WTC11 (cell line): ENCODE measurements around the gene CEP170B. TPM values are rescaled to one million over a fixed set of nuclear protein-coding genes. Genes with fewer than 3 reads are reported as not detected.

Experiments used
- ATAC-seq: fragments of 200-7000 bp; cut with Tn5 transposase; 2 replicates; pipeline ENCODE4 v1.10.0; 2021; ENCODE audit warnings: mild to moderate bottlenecking, moderate library complexity
- CTCF ChIA-PET: fragments of 300-600 bp; sonication (Branson Sonifier 250); formaldehyde crosslinking; loops from one replicate; lab custom pipeline; 2021; ENCODE audit warnings: antibody characterized with exemption; lab: Charles Lee
- POLR2A ChIA-PET: fragments of 350-600 bp; sonication (Branson Sonifier 250); formaldehyde crosslinking; loops from one replicate; lab custom pipeline; 2021; ENCODE audit warnings: antibody characterized with exemption; lab: Charles Lee
- DNase-seq: peaks from one replicate; pipeline ENCODE4 v3.0.0; 2021; ENCODE audit warnings: low spot score
- H3K27ac Mint-ChIP-seq: 2 replicates; pipeline ENCODE4 v1.8.0; 2021; ENCODE audit warnings: mixed read lengths
- H3K27me3 Mint-ChIP-seq: 2 replicates; pipeline ENCODE4 v1.8.0; 2021; ENCODE audit warnings: low read depth, mild to moderate bottlenecking, moderate library complexity, mixed read lengths
- H3K36me3 Mint-ChIP-seq: 2 replicates; pipeline ENCODE4 v1.8.0; 2021; ENCODE audit warnings: mixed read lengths
- H3K4me1 Mint-ChIP-seq: 2 replicates; pipeline ENCODE4 v1.8.0; 2022; ENCODE audit warnings: mixed read lengths
- H3K4me3 Mint-ChIP-seq: 2 replicates; pipeline ENCODE4 v1.8.0; 2021; ENCODE audit warnings: mild to moderate bottlenecking, moderate library complexity, mixed read lengths
- H3K9me3 Mint-ChIP-seq: 2 replicates; pipeline ENCODE4 v1.8.0; 2021; ENCODE audit warnings: mixed read lengths
- CREB1 ChIP-seq: sonication (generic); formaldehyde crosslinking; IDR thresholded peaks from 2 replicates; pipeline ENCODE4 v1.8.0; 2023; ENCODE audit warnings: mild to moderate bottlenecking, missing genetic modification reagents
- ESRRA ChIP-seq: sonication (generic); formaldehyde crosslinking; IDR thresholded peaks from 2 replicates; pipeline ENCODE4 v1.8.1; 2022; ENCODE audit warnings: mild to moderate bottlenecking, missing genetic modification reagents, borderline replicate concordance
- GABPB1 ChIP-seq: sonication (generic); formaldehyde crosslinking; IDR thresholded peaks from 2 replicates; pipeline ENCODE4 v1.8.1; 2023; ENCODE audit warnings: mild to moderate bottlenecking, missing genetic modification reagents
- GTF2I ChIP-seq: fragments of 250-450 bp; sonication (Bioruptor Pico); conservative IDR thresholded peaks from 2 replicates; pipeline ENCODE4 v1.4.0; 2021; ENCODE audit warnings: mild to moderate bottlenecking
- NFE2L1 ChIP-seq: sonication (generic); formaldehyde crosslinking; IDR thresholded peaks from 2 replicates; pipeline ENCODE4 v1.8.1; 2023; ENCODE audit warnings: missing genetic modification reagents
- SOX15 ChIP-seq: fragments of 250-450 bp; sonication (Bioruptor Pico); IDR thresholded peaks from 2 replicates; pipeline ENCODE4 v1.9.0; 2021; ENCODE audit warnings: mild to moderate bottlenecking
- ZBTB21 ChIP-seq: sonication (generic); formaldehyde crosslinking; IDR thresholded peaks from 2 replicates; pipeline ENCODE4 v1.8.1; 2023; ENCODE audit warnings: mild to moderate bottlenecking, missing genetic modification reagents, borderline replicate concordance
- ZNF317 ChIP-seq: sonication (generic); formaldehyde crosslinking; IDR thresholded peaks from 2 replicates; pipeline ENCODE4 v1.8.1; 2023; ENCODE audit warnings: low read depth, mild to moderate bottlenecking, moderate library complexity, missing genetic modification reagents, borderline replicate concordance
- total RNA-seq: library from RNA; stranded (reverse); gene quantifications from 3 replicates; pipeline ENCODE4 v1.2.3, GENCODE V29; 2021
- TF ChIP-seq, protein P1 (sequence below): sonication (generic); formaldehyde crosslinking; IDR thresholded peaks from 2 replicates; pipeline ENCODE4 v1.8.0; 2023; ENCODE audit warnings: missing genetic modification reagents, mild to moderate bottlenecking, borderline replicate concordance
- TF ChIP-seq, protein P2 (sequence below): sonication (generic); formaldehyde crosslinking; IDR thresholded peaks from 2 replicates; pipeline ENCODE4 v1.8.1; 2023; ENCODE audit warnings: mild to moderate bottlenecking, missing genetic modification reagents, moderate library complexity
- TF ChIP-seq, protein P3 (sequence below): fragments of 250-450 bp; sonication (Bioruptor Pico); IDR thresholded peaks from 2 replicates; pipeline ENCODE4 v1.9.0; 2021; ENCODE audit warnings: mild to moderate bottlenecking
- TF ChIP-seq, protein P4 (sequence below): sonication (generic); formaldehyde crosslinking; conservative IDR thresholded peaks from 2 replicates; pipeline ENCODE4 v1.8.1; 2023; ENCODE audit warnings: mild to moderate bottlenecking, low read depth, missing genetic modification reagents, moderate library complexity
- TF ChIP-seq, protein P5 (sequence below): sonication (generic); formaldehyde crosslinking; IDR thresholded peaks from 2 replicates; pipeline ENCODE4 v1.8.0; 2022; ENCODE audit warnings: mild to moderate bottlenecking, missing genetic modification reagents
- TF ChIP-seq, protein P6 (sequence below): sonication (generic); formaldehyde crosslinking; IDR thresholded peaks from 2 replicates; pipeline ENCODE4 v1.8.1; 2023; ENCODE audit warnings: mild to moderate bottlenecking, missing genetic modification reagents, borderline replicate concordance
- TF ChIP-seq, protein P7 (sequence below): sonication (generic); formaldehyde crosslinking; IDR thresholded peaks from 2 replicates; pipeline ENCODE4 v1.8.0; 2022; ENCODE audit warnings: mild to moderate bottlenecking, missing genetic modification reagents
- TF ChIP-seq, protein P8 (sequence below): fragments of 250-450 bp; sonication (Bioruptor Pico); IDR thresholded peaks from 2 replicates; pipeline ENCODE4 v1.8.0; 2021; ENCODE audit warnings: mild to moderate bottlenecking
- TF ChIP-seq, protein P9 (sequence below): fragments of 250-450 bp; sonication (Bioruptor Pico); IDR thresholded peaks from 2 replicates; pipeline ENCODE4 v2.1.2; 2022; ENCODE audit warnings: mild to moderate bottlenecking, moderate library complexity

Gene CEP170B
- total RNA-seq, 1 experiment from 2014 or later, result 47.0 TPM

DNA sequence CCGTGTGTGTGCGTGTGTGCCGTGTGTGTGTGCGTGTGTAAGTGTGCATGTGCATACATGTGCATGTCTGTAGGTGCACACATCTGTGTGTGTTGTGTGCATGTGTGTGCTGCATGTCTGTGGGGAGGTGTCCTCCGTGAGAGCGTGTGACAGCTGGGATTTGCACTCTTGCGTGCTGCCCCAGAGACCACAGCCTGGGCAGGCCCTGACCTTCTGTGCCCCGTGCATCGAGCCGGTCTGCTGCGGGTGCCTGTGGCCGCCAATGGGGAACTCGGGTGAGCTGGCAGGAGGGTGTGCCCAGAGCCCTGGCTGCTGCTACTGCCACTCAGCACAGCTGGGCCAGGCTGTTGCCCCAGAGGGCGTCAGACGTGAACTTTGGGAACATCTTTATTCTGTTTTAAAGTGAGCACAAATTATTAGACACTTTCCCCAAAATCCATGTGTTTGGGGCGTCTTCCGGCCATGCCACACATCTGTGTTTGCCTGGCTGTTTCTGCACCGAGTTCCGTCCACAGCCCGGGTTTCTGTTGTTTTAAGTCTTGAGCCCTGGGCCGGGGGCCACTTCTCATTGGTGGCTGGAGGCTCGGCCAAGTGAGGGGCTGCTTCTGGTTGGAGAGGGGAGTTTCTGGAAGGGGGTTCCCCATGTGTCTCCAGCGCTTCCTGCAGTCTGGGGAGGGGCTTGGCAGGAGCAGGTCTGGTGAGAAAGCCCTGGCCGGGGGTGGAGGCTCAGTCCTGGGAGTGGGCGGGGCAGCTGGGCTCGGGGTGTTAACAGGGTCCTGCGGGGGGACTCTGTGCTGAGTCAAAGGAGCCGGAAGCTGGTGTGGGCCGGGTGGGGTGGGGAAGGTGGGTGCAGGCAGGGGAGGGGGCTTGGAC is 7.6 kb downstream of the CEP170B start (continued):
- TF ChIP-seq, protein P1, sequence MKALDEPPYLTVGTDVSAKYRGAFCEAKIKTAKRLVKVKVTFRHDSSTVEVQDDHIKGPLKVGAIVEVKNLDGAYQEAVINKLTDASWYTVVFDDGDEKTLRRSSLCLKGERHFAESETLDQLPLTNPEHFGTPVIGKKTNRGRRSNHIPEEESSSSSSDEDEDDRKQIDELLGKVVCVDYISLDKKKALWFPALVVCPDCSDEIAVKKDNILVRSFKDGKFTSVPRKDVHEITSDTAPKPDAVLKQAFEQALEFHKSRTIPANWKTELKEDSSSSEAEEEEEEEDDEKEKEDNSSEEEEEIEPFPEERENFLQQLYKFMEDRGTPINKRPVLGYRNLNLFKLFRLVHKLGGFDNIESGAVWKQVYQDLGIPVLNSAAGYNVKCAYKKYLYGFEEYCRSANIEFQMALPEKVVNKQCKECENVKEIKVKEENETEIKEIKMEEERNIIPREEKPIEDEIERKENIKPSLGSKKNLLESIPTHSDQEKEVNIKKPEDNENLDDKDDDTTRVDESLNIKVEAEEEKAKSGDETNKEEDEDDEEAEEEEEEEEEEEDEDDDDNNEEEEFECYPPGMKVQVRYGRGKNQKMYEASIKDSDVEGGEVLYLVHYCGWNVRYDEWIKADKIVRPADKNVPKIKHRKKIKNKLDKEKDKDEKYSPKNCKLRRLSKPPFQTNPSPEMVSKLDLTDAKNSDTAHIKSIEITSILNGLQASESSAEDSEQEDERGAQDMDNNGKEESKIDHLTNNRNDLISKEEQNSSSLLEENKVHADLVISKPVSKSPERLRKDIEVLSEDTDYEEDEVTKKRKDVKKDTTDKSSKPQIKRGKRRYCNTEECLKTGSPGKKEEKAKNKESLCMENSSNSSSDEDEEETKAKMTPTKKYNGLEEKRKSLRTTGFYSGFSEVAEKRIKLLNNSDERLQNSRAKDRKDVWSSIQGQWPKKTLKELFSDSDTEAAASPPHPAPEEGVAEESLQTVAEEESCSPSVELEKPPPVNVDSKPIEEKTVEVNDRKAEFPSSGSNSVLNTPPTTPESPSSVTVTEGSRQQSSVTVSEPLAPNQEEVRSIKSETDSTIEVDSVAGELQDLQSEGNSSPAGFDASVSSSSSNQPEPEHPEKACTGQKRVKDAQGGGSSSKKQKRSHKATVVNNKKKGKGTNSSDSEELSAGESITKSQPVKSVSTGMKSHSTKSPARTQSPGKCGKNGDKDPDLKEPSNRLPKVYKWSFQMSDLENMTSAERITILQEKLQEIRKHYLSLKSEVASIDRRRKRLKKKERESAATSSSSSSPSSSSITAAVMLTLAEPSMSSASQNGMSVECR (CRISPR knock-in tag), result no peak
- TF ChIP-seq ESRRA (CRISPR knock-in tag) (no peak), GTF2I (CRISPR knock-in tag) (no peak)
- TF ChIP-seq, protein P2, sequence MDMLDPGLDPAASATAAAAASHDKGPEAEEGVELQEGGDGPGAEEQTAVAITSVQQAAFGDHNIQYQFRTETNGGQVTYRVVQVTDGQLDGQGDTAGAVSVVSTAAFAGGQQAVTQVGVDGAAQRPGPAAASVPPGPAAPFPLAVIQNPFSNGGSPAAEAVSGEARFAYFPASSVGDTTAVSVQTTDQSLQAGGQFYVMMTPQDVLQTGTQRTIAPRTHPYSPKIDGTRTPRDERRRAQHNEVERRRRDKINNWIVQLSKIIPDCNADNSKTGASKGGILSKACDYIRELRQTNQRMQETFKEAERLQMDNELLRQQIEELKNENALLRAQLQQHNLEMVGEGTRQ (CRISPR knock-in tag), result no peak
- TF ChIP-seq, protein P3, sequence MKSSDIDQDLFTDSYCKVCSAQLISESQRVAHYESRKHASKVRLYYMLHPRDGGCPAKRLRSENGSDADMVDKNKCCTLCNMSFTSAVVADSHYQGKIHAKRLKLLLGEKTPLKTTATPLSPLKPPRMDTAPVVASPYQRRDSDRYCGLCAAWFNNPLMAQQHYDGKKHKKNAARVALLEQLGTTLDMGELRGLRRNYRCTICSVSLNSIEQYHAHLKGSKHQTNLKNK, result no peak

DNA sequence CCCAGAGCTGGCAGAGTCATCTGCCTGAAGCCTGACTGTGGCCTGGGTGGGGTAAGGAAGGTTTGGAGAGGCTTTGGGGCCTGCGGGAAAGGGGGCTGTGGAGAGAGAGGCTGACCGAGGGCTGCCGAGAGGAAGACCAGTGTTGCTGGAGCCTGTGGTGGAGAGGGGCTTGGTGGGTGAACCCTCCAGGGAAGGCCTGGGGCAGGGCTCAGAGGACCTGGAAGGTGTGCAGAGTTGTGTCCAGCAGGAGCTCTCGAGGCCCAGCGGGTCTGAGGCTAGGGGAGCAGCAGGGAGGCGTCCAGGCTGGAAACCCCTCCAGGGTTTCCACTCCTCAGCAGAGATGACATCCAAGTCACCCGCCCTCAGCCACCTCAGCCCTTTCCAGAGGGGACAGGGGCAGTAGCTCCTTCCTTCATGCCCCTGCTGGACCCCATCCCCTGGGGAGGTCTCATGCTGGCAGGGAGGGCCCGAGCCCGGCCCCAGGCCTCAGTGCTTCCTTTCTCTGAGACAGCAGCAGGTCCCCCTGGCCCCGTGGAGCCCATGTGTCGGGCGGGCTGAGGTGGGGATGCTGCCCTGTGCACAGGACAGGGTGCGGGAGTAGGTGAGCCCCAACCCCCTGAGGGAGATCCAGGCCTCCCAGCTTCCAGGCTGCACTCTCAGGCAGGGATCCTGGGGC is 8.4 kb downstream of the CEP170B start:
- ChIA-PET CTCF (interaction anchor here (1.0 to 3.5 kb wide), 5 partner anchors 10 to 776 kb away, joined by 3 to 24 read pairs (median 5); no protein-coding TSS in a partner anchor), POLR2A (no interaction called here)
- Mint-ChIP-seq H3K4me3 (no peak overlapping the region), H3K9me3 (no peaks in the 10 kb centered on the region), H3K27ac (peak overlapping the region; percentile 53; the same call in 1 of the 2 replicates), H3K4me1 (peaks cover 13% of the 10 kb centered on the region), H3K27me3 (no peaks in the 10 kb centered on the region), H3K36me3 (no peaks in the 10 kb centered on the region)
- DNase-seq (no peak), ATAC-seq (no peak)
- TF ChIP-seq NFE2L1 (CRISPR knock-in tag) (no peak), SOX15 (CRISPR knock-in tag) (no peak), ZNF317 (no peak), ZBTB21 (CRISPR knock-in tag) (no peak), CREB1 (CRISPR knock-in tag) (no peak), GABPB1 (CRISPR knock-in tag) (no peak)
- TF ChIP-seq, protein P4, sequence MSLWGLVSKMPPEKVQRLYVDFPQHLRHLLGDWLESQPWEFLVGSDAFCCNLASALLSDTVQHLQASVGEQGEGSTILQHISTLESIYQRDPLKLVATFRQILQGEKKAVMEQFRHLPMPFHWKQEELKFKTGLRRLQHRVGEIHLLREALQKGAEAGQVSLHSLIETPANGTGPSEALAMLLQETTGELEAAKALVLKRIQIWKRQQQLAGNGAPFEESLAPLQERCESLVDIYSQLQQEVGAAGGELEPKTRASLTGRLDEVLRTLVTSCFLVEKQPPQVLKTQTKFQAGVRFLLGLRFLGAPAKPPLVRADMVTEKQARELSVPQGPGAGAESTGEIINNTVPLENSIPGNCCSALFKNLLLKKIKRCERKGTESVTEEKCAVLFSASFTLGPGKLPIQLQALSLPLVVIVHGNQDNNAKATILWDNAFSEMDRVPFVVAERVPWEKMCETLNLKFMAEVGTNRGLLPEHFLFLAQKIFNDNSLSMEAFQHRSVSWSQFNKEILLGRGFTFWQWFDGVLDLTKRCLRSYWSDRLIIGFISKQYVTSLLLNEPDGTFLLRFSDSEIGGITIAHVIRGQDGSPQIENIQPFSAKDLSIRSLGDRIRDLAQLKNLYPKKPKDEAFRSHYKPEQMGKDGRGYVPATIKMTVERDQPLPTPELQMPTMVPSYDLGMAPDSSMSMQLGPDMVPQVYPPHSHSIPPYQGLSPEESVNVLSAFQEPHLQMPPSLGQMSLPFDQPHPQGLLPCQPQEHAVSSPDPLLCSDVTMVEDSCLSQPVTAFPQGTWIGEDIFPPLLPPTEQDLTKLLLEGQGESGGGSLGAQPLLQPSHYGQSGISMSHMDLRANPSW, result no peak
- TF ChIP-seq, protein P5, sequence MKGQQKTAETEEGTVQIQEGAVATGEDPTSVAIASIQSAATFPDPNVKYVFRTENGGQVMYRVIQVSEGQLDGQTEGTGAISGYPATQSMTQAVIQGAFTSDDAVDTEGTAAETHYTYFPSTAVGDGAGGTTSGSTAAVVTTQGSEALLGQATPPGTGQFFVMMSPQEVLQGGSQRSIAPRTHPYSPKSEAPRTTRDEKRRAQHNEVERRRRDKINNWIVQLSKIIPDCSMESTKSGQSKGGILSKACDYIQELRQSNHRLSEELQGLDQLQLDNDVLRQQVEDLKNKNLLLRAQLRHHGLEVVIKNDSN (CRISPR knock-in tag), result no peak
- TF ChIP-seq, protein P6, sequence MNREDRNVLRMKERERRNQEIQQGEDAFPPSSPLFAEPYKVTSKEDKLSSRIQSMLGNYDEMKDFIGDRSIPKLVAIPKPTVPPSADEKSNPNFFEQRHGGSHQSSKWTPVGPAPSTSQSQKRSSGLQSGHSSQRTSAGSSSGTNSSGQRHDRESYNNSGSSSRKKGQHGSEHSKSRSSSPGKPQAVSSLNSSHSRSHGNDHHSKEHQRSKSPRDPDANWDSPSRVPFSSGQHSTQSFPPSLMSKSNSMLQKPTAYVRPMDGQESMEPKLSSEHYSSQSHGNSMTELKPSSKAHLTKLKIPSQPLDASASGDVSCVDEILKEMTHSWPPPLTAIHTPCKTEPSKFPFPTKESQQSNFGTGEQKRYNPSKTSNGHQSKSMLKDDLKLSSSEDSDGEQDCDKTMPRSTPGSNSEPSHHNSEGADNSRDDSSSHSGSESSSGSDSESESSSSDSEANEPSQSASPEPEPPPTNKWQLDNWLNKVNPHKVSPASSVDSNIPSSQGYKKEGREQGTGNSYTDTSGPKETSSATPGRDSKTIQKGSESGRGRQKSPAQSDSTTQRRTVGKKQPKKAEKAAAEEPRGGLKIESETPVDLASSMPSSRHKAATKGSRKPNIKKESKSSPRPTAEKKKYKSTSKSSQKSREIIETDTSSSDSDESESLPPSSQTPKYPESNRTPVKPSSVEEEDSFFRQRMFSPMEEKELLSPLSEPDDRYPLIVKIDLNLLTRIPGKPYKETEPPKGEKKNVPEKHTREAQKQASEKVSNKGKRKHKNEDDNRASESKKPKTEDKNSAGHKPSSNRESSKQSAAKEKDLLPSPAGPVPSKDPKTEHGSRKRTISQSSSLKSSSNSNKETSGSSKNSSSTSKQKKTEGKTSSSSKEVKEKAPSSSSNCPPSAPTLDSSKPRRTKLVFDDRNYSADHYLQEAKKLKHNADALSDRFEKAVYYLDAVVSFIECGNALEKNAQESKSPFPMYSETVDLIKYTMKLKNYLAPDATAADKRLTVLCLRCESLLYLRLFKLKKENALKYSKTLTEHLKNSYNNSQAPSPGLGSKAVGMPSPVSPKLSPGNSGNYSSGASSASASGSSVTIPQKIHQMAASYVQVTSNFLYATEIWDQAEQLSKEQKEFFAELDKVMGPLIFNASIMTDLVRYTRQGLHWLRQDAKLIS, result no peak
- TF ChIP-seq, protein P7, sequence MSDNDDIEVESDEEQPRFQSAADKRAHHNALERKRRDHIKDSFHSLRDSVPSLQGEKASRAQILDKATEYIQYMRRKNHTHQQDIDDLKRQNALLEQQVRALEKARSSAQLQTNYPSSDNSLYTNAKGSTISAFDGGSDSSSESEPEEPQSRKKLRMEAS (CRISPR knock-in tag), result no peak
- TF ChIP-seq, protein P8, sequence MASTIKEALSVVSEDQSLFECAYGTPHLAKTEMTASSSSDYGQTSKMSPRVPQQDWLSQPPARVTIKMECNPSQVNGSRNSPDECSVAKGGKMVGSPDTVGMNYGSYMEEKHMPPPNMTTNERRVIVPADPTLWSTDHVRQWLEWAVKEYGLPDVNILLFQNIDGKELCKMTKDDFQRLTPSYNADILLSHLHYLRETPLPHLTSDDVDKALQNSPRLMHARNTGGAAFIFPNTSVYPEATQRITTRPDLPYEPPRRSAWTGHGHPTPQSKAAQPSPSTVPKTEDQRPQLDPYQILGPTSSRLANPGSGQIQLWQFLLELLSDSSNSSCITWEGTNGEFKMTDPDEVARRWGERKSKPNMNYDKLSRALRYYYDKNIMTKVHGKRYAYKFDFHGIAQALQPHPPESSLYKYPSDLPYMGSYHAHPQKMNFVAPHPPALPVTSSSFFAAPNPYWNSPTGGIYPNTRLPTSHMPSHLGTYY (CRISPR knock-in tag), result no peak
- TF ChIP-seq, protein P9, sequence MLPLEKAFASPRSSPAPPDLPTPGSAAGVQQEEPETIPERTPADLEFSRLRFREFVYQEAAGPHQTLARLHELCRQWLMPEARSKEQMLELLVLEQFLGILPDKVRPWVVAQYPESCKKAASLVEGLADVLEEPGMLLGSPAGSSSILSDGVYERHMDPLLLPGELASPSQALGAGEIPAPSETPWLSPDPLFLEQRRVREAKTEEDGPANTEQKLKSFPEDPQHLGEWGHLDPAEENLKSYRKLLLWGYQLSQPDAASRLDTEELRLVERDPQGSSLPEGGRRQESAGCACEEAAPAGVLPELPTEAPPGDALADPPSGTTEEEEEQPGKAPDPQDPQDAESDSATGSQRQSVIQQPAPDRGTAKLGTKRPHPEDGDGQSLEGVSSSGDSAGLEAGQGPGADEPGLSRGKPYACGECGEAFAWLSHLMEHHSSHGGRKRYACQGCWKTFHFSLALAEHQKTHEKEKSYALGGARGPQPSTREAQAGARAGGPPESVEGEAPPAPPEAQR (CRISPR knock-in tag), result no peak
